Stimulated activated CD4-positive, alpha-beta T cell treated with anti-CD3 and anti-CD28 coated beads, TNF-alpha, amount 100 ng/mL, for 24 hours (primary cell): ENCODE results near the gene ECHS1.
"Not testable (repeated sequence)": the region's sequence is repeated elsewhere in the genome, so short reads cannot be mapped to it uniquely, and the experiment has no call there.

Source experiments
- DNase-seq, 3 experiments: peaks; one replicate each; pipeline ENCODE4 v3.0.0-alpha.2; 2020; ENCODE audit warnings: low read depth in 3 of 3

Gene ECHS1

DNA sequence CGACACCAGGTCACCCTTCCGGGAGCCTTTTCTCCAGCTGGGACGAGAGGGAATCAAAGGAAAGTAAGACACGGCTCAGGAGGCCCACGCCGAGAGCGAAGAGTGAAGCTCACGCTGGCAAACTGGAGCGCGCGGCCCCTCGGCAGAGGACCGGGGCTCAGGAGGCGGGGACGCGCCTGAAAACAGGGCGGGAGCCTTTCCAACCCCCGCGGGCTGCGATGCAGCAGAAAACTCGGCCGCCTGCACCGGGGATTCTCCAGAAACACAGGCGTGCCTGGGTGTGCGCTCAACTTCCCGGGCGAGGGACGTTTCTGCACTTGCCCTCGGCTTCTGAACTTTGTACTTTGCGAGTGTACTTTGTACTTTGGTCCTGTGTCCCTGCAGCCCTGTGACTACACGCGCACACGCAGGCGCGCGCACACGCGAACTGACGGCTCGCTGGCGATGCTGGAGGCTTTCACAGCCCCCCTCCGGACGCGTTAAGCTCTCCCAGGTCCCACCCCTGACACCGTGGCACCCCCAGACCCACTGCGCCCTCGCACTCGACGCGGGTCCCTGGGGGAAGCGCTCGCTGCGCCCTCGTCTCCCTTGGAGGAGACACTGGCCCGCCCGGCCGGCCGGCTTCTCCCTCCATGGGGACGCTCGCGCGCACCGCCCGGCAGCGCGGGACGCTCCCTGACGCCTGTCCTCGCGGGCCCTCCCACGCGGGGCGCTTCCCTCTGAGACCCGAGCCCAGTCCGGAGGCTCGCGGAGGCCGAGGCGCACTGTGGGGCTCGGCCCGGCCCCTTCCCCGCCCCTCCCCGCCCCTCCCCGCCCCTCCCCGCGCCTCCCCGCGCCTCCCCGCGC lies 5.3 kb upstream of the ECHS1 start:
- peak in 1 of 3 experiments; percentile 59 for DNase-seq

DNA sequence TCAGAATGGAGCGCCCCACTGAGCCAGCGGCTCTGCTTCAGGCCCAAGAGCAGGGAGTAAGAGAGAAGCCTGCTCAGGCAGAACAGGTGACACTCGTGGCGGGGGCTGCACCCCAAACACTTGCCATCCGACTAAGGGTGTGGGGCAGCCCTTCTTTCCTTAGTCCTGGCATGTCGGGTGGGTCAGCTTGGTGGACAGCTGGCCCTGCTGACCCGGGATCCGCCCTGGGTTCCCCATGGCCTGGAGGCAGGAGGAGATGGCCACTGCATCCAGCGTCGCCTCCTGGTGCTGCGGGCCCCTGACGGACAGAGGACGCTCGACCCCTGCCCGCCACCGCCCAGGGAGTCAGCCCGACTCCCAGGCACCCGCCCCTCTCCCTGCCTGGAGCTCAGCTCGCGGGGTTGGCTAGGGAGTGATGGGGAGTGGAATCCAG lies 4.7 kb upstream of the ECHS1 start:
- DNase-seq: no peak

DNA sequence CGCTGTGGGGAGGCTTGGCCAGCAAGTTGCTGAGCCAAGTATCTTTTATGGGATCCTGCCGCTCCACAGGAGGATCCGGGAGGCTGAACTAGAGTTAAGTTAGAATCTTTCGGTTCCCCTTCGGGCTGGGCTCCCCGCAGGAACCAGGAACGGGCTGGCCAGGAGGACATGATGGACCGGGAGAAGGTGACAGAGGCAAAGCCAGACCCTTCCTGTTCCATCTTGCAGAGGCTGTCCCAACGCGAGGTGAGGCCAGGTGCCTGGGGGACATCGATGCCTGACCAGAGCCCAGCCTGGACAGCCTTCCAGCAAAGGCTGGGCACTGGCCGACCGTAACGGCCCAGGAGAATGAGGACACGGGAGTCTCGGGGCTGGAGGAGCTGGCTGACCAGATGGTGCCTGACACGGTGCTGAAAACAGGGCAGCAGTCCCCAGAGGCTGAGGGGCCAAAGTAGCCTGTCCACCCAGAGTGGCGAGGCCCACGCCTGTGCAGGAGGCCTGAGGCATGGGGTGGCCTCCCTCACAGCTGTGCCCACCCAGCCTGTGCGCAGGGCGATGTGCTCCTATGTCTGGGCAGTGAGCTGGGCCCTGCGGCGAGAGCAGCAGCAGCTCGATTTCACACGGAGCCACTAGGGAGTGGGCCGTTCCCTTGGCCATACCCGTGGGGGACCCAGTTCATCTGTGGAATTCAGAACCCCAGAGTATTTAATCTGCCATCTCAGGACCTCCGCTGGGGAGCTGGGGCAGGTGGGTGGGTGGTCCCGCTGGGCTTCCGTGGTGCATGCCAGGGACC lies 4.1 kb upstream of the ECHS1 start:
- DNase-seq: no peak

DNA sequence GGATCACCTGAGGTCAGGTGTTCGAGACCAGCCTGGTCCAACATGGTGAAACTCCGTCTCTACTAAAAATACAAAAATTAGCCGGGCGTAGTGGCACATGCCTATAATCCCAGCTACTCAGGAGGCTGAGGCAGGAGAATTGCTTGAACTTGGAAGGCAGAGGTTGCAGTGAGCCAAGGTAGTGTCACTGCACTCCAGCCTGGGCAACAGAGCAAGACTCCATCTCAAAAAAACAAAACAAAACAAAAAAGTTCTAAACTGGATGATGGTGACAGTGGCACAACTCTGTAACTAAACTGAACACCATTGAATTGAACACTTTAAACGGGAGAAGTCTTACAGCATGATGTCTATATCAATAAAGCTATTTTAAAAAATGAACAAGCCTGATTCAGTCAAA lies 3.0 kb upstream of the ECHS1 start:
- DNase-seq: not testable (repeated sequence)

DNA sequence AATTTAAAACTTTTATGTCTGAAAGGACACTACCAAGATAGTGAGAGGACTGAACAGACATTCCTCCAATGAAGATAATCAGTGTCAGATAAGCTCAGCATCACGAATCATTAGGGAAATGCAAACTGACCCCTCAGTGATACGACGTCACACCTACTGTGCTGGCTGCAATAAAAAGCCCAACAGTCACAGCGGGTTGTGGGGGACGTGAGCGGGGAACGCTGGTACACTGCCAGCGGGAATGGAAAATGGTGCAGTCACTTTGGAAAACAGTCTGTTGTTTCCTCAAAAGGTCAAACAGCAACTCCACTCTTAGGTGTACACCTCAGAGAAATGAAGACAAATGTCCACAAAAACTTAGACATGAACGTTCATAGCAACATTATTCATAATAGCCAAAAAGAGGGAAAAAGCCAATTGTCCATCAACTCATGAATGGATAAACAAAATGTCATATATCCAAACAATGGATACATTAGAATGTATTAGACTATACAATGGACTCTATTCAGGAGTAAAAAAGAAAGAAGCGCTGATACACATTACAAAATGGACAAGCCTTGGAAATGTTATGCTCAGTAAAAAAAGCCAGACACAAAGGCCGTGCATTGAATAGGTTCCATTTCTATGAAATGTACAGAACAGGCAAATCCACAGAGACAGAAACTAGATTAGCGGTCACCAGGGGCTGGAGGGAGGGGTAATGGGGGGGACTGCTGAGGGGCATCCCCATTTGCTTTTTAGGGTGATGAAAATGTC lies 2.4 kb upstream of the ECHS1 start:
- no peak for DNase-seq

DNA sequence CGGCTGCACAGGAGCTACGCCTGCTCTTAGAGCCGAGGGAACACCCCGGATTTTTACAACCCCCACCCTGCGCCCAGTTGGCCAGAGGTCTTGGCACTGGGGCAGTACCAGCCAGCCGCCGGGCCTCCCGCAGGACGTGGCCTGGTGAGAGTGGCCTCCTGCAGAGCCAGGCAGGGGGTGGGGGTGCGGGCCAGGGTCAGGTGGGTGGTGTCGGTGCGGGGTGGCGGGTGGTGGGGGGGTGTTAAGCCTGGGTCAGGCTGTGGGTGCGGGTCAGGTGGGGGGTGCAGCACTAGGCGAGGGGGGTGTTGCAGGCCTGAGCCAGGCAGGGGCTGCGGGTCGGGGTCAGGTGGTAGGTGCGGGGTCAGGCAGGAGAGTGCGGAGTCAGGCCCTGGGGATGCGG lies 647 bp downstream of the ECHS1 start:
- DNase-seq: no peak

DNA sequence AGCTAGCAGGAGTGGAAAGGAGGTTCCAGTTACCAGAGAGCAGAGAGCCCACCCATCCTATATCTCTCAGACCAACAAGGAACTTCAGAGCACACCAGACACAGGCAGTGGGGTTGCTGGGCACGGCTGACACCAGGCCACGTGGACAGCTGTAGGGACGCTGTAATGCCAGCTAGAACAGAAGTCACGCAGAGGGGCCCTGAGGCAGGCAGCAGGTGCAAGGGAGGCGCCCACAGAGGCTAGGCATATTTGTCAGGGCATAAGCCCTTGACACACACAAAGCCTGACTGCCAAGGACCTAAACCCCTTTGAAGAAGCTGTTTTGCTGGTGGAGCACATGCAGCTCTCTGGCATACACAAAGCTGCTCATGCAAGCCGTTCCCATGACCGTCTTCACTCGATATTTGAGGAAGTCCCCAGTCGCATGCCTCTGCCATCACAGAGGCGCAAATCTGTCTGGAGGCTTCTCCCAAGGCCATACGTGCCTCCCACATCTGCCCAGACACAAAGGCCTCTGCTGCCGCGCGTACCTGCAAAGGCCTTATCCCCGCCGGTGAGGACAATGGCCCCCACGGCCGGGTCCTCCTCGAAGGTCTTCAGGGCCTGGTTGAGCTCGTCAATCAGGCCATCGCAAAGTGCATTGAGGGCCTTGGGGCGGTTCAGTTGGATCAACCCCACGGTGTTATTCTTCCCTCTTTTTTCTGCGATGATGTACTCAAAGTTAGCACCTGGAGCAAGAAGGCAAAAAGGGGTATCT lies 2.9 kb downstream of the ECHS1 start:
- no peak for DNase-seq

DNA sequence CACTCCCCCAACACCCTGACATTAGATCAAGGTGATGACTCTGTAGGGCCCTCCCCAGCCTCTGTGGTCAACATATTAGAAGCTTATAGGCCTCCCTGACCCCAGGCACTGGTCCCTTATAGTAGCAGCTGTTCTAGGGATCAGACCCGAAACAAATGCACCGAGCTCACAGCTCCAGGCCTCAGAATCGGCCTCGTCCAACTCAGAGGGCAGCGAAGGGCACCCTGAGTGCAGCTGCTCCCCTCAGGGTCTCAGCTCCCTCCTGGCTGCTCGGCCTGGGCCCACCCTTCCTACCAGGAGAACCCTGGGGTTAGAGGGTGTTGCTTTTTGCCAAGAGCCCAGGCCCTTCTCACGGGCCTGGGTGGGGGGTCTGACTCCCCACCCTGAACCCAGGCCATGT lies 5.0 kb downstream of the ECHS1 start:
- DNase-seq: no peak

DNA sequence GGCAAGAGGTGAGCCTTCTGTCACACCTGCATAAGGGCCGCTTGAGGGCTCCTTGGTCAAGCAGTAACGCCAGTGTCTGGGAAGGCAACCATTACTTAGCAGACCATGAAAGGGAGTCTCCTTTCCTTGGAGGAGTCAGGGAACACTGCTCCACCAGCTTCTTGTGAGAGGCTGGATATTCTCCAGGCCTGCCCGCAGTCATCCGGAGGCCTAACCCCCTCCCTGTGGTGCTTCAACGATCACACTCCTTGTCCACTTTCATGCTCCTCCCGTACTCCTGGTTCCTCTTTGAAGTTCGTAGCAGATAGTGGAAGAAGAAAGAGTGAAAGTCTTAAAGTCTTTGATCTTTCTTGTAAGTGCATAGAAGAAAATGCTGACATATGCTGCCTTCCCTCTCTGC lies 5.7 kb downstream of the ECHS1 start:
- not testable (repeated sequence) for DNase-seq

DNA sequence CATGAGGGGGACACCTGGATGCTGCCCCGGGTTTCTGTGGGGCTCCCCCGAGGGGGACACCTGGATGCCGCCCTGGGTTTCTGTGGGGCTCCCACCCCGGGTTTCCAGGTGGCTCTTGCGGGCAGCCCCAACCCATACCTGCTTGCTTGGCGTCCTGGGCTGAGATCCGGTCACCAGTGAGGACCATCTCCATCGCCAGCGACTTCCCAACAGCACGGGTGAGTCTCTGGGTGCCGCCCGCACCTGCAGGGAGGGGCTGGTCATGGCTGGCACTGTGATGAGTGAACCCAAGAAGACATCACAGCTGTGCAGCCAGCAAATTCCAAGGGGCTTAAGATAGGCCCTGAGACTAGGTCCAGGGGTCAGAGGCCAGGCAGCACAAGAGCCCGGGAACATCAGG lies 6.4 kb downstream of the ECHS1 start:
- DNase-seq: no peak

DNA sequence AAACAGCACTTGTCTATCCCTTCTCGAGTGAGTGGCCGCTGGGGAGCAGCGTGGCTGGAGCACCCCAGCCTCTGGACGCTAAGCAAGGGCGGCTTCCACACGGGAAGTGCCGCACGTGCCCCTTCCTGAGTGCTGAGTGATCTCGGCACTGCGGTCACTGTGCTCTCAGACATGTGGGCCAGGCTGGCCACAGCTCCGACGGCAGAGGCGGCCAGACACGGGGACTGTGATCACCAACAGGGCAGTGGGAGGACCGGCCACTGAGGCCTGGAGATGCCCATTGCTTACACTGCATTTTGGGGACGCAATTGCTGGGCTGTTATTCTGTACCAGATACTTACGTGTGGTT lies 7.0 kb downstream of the ECHS1 start:
- no peak for DNase-seq

DNA sequence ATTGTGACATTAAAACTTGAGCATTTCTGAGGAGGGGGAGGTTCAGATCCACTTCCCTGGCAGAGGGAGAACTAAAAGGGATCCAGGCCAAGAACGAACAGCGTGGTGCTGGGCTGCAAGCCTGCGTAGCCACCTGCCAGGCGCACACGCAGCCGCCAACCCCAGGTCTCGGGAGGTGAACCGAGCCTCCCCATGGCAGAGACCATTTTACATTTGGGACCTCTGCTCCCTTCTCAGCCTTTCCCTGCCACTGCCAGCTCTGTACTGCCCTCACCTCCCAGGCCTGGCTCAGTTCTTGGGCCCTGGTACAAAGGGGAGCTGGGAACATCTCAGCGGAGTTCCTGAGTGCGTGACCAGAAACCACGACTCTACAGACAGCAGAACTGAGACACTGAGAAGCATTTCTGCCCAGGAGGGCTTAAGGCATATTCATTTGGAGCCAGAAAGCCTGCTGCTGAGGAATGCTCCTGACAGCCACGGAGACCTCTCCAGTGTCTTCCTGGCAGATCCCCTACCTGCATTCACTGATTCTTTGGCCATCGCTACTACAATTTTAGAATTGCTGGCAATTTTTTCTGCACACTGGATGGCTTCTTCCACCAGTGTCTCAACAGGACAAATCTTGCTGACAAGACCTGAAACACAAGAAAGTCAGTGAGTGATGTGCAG lies 7.6 kb downstream of the ECHS1 start:
- no peak for DNase-seq

DNA sequence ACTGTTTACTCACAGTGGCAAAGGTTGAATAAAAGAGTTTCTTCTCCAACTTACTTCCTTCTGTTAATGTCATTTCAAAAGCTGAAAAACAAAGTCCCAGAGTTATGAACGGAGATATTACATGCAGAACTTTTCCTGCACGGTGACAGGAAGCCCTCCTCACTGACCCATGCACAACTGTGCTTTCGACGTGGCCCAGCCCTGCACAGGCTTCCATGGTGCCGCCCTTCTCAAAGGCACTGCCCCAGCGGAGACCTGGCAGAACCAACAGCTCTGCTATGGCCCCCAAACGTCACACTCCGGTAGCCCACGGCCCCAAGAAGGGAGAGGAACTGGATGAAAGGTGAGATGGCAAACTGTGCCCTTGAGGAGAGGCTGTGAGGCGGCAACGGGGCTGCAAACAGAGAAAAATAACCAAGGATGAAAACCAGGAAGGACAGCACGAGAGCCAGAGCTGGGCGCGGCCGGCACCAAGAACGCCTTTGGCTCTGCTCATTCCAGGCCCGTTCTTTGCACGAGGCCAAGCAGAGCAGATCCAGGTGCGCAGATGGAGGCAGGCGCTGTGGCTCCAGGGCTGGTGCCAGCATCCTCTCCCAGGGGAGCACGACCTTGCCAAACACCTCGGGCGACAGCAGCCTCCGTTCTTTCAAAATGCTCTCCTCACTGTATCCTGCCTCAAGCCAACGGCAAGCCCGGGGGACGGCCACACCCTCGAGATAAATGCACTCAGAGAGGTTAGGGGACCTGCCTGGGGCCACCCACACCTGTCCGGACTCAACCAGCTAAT lies 8.3 kb downstream of the ECHS1 start:
- DNase-seq: no peak

DNA sequence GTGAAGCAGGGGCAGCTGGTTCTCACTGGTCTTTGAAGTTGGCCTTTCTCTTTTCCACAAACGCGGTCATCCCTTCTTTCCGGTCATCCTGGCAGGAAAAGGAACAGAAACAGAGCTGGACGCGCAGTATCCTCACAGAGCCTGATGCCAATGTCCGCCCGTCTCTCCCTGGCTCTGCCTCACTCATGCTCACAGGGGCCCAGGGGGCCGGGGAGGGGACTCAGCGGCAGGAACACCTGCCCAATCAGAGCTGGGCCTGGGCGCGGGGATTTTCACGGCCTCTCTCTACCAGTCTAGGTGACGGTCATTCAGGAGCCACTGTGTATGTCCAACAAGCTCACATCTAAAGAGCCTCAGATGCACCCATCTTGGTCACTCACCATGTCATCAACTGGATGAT lies 10.3 kb downstream of the ECHS1 start:
- DNase-seq: no peak

DNA sequence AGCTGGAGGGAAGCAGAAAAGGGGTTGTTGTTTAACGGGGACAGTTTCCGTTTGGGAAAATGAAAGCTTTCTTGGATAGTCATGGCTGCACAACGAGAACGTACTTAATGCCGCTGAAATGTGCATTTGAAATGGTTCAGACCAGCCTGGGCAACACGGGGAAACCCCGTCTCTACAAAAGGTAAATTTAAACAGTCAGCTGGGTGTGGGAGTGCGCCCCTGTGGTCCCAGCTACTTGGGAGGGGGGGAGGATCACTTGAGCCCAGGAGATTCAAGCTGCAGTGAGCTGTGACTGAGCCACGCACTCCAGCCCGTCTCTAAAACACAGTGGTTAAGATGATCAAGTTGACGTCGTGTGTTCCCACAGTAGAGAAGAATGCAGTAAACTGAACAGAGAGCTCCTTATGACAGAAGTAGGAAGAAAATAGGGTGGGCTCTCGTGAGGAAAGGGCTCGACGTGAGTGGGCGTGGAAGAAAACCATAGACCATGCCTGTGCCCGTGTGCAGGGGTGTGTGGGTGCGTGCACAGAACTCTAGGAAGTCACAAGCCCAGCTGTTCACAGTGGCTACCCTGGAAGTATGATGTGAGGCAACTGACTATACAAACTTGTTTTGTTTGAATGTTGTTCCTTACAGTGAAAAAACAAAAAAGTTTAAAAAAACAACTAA lies 11.2 kb downstream of the ECHS1 start:
- no peak for DNase-seq

DNA sequence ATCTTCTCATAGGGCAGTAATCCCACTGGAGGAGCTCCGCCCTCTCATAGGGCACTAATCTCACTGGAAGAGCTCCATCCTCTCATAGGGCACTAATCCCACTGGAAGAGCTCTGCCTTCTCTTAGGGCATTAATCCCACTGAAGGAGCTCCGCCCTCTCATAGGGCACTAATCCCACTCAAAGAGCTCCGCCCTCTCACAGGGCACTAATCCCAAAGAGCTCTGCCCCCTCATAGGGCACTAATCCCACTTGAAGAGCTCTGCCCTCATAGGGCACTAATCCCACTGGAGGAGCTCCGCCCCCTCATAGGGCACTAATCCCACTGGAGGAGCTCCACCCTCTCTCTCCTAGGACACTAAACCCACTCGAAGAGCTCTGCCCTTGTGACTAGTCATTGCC lies 11.9 kb downstream of the ECHS1 start:
- no peak for DNase-seq

DNA sequence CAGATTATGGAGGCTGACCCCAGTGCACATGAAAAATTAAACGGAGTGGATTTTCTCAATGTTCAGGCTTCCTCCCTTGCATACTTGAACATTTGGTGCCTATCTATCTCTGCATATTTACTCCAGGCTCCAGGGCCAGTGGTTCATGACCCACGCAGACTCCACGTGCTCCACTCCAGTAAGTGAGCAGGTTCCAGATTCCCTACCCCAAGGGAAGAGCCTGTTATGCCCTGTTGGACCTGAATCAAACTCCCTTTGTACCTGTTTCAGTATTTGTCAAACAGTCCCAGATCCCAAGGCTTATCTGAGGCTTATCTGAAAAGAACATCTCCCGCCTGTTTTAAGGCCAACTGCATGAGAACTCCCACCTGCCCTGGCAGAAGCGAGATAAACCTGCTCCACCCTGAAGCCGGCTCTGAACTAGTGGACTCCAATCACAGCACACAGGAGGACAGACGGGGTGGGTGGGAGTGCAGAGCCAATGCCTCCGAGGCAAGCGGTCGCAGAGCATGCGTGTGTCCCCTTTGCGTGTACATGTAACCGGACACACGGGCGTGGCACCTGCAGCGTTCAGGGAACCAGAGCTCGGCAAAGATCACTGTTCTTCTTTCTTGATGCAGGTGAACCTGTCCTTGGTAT lies 13.1 kb downstream of the ECHS1 start:
- no peak for DNase-seq

DNA sequence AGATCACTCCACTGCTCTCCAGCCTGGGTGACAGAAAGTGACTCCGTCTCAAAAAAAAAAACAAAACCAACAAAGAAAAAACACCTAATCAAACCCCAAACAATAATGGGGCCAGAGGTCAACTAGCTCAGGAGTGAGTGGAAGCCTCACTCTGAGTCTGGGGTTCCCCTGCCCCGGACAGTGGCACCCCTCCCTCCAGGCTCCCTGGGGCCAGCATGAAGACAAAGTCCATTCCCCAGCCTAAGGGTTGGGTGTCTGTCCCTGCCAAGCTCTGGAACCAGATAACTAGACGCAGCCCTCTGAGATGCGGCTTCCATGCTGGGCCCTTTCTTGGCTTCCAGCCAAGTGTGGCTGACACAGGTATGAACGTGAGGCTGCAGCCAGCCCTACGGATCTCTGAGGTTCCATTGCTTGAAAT lies 13.6 kb downstream of the ECHS1 start:
- DNase-seq: no peak

DNA sequence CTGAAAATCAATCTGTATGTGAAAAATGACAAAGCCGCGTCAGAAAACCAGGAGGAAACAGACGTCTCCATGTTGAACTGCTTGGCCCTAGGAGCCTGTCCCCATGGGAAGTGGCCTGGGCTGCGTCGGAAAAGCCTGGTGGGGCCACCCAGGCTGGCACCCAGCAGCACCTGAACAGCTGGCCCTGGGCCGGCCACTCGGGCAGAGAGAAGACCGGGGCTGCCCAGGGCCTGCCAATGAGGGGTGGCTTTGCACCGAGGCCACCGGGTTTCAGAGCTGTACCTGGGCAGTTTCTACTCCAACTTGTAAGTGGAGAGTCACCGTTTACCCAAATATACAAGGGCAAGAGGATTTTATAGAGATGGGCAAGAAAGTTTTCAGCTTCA lies 14.2 kb downstream of the ECHS1 start:
- no peak for DNase-seq
